ENCODE results near the gene ERC2.

Gene ERC2

DNA sequence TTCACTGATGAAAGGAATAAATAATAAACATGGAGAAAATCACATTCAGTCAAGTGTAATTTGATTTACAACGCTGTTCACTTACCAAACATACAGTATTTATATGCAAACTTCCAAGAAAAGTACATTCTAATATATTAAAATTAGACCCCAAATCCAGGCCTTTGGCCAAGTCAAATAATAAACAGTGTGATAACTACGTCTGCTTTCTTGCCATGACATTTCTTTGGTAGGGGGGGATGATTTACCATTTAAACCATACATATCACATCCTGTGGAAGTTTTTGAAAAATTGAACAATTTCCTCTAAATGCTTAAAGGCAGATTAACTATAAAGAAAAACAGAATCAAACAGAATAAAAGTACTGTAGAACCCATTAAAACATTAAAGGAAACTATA, 613.0 kb downstream of the ERC2 start:
- no peak overlapping the region for H2AFZ ChIP-seq (ENCODE audit: low read length)

DNA sequence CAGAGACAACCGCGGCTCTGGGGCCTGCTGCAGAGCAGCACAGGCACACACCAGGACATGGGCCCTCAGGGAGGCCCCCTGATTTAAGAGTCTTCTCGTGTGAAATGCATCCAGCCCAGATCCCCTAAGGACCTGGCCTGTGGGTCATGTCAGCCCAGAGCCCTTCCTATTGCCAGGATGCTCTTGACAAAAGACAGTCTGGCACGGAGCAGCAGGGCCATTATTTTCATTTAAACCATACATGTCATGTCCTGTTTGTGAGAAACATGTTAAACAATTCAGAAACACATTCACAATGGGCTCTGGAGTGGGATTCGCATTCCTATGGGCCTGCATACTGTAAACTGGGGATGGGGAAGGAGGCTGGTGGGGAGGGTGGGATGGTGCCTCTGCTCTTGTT, 613.8 kb downstream of the ERC2 start:
- Histone ChIP-seq H3K9me2 (ENCODE audit: low read depth, low read length) (no peaks in the 10 kb centered on the region), H2AFZ (ENCODE audit: low read length) (no peak overlapping the region), H3K4me2 (ENCODE audit: low read length) (no peak overlapping the region), H4K20me1 (ENCODE audit: insufficient read depth, low read length) (no peaks in the 10 kb centered on the region), H3K27ac (ENCODE audit: low read depth, low read length, poor library complexity, severe bottlenecking) (no peak overlapping the region), H3K4me1 (ENCODE audit: insufficient read depth, low read length, severe bottlenecking) (no peaks in the 10 kb centered on the region), H3K27me3 (ENCODE audit: insufficient read depth, low read length) (no peaks in the 10 kb centered on the region), H3K4me3 (ENCODE audit: low read depth, low read length, poor library complexity, severe bottlenecking) (no peak overlapping the region), H3K9ac (ENCODE audit: low read length) (no peak overlapping the region), H3K36me3 (ENCODE audit: insufficient read depth, low read length) (no peaks in the 10 kb centered on the region), H3K79me2 (ENCODE audit: insufficient read depth, low read length) (no peaks in the 10 kb centered on the region), H3K9me3 (ENCODE audit: low read length) (no peaks in the 10 kb centered on the region), H3F3A (ENCODE audit: insufficient read depth, low read length) (no peaks in the 10 kb centered on the region)
- TF ChIP-seq, protein P1, sequence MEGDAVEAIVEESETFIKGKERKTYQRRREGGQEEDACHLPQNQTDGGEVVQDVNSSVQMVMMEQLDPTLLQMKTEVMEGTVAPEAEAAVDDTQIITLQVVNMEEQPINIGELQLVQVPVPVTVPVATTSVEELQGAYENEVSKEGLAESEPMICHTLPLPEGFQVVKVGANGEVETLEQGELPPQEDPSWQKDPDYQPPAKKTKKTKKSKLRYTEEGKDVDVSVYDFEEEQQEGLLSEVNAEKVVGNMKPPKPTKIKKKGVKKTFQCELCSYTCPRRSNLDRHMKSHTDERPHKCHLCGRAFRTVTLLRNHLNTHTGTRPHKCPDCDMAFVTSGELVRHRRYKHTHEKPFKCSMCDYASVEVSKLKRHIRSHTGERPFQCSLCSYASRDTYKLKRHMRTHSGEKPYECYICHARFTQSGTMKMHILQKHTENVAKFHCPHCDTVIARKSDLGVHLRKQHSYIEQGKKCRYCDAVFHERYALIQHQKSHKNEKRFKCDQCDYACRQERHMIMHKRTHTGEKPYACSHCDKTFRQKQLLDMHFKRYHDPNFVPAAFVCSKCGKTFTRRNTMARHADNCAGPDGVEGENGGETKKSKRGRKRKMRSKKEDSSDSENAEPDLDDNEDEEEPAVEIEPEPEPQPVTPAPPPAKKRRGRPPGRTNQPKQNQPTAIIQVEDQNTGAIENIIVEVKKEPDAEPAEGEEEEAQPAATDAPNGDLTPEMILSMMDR (IDR thresholded peaks at IDR 0.05; ENCODE audit: low read length) = no peak
- TF ChIP-seq EZH2 (IDR thresholded peaks at IDR 0.05; ENCODE audit: borderline replicate concordance, low read length) = no peak

More for the DNA sequence above, 613.0 kb downstream of the ERC2 start:
- Histone ChIP-seq H3K79me2 (ENCODE audit: insufficient read depth, low read length) (no peaks in the 10 kb centered on the region), H3K27ac (ENCODE audit: low read depth, low read length, poor library complexity, severe bottlenecking) (no peak overlapping the region), H3F3A (ENCODE audit: insufficient read depth, low read length) (no peaks in the 10 kb centered on the region), H3K27me3 (ENCODE audit: insufficient read depth, low read length) (no peaks in the 10 kb centered on the region), H3K4me1 (ENCODE audit: insufficient read depth, low read length, severe bottlenecking) (no peaks in the 10 kb centered on the region), H4K20me1 (ENCODE audit: insufficient read depth, low read length) (no peaks in the 10 kb centered on the region), H3K4me2 (ENCODE audit: low read length) (no peak overlapping the region), H3K9me2 (ENCODE audit: low read depth, low read length) (no peaks in the 10 kb centered on the region), H3K9me3 (ENCODE audit: low read length) (no peaks in the 10 kb centered on the region), H3K4me3 (ENCODE audit: low read depth, low read length, poor library complexity, severe bottlenecking) (no peak overlapping the region), H3K36me3 (ENCODE audit: insufficient read depth, low read length) (no peaks in the 10 kb centered on the region), H3K9ac (ENCODE audit: low read length) (no peak overlapping the region)
- TF ChIP-seq, protein P1 (IDR thresholded peaks at IDR 0.05; ENCODE audit: low read length) = no peak
- TF ChIP-seq EZH2 (IDR thresholded peaks at IDR 0.05; ENCODE audit: borderline replicate concordance, low read length) = no peak

DNA sequence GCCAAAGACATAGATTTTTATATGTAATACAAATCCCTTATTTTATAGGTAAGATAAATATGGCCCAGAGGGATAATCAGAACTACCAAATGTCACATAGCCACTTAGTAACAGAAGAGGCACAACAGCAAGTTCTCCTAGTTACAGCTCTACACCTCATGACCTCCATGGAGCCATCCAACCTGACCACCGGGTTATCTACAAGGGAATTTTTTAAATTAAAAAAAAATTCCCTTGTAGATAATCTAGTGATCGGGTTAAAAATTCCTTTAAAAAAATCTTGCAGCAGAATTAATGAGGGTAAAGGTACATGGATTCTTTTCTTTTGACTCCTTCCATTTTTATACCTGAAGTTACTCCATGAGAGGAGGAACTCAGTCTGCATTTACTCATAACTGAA, 615.9 kb downstream of the ERC2 start:
- Histone ChIP-seq H3K27ac (ENCODE audit: low read depth, low read length, poor library complexity, severe bottlenecking) (no peak overlapping the region), H3K9me2 (ENCODE audit: low read depth, low read length) (no peaks in the 10 kb centered on the region), H3K9ac (ENCODE audit: low read length) (no peak overlapping the region)

More for the DNA sequence above, 615.9 kb downstream of the ERC2 start:
- no peaks in the 10 kb centered on the region for H3K79me2 ChIP-seq (ENCODE audit: insufficient read depth, low read length)
- H3K27me3 ChIP-seq (ENCODE audit: insufficient read depth, low read length) = no peaks in the 10 kb centered on the region
- no peak overlapping the region for H3K4me2 ChIP-seq (ENCODE audit: low read length)
- TF ChIP-seq, protein P1 (IDR thresholded peaks at IDR 0.05; ENCODE audit: low read length) = no peak
- no peak for TF ChIP-seq EZH2 (IDR thresholded peaks at IDR 0.05; ENCODE audit: borderline replicate concordance, low read length)
- H3K9me3 ChIP-seq (ENCODE audit: low read length) = no peaks in the 10 kb centered on the region
- no peaks in the 10 kb centered on the region for H4K20me1 ChIP-seq (ENCODE audit: insufficient read depth, low read length)
- no peak overlapping the region for H3K4me3 ChIP-seq (ENCODE audit: low read depth, low read length, poor library complexity, severe bottlenecking)
- no peaks in the 10 kb centered on the region for H3K36me3 ChIP-seq (ENCODE audit: insufficient read depth, low read length)
- H3K4me1 ChIP-seq (ENCODE audit: insufficient read depth, low read length, severe bottlenecking) = no peaks in the 10 kb centered on the region
- no peaks in the 10 kb centered on the region for H3F3A ChIP-seq (ENCODE audit: insufficient read depth, low read length)
- H2AFZ ChIP-seq (ENCODE audit: low read length) = no peak overlapping the region
